ENCODE measurements around the gene ZYG11A.
"Not testable (repeated sequence)": the region's sequence is repeated elsewhere in the genome, so short reads cannot be mapped to it uniquely, and the experiment has no call there.

ZYG11A gene

GRCh38 chr1:52842643-52843310 is at the start of gene ZYG11A:
Gene ZYG11A (plus strand): TSS chr1:52842760. CDS start chr1:52842884, 124 bp downstream.
- DNase-seq = peak in 3 of 51 donors; percentile 3 to 17 (median 3)

DNA sequence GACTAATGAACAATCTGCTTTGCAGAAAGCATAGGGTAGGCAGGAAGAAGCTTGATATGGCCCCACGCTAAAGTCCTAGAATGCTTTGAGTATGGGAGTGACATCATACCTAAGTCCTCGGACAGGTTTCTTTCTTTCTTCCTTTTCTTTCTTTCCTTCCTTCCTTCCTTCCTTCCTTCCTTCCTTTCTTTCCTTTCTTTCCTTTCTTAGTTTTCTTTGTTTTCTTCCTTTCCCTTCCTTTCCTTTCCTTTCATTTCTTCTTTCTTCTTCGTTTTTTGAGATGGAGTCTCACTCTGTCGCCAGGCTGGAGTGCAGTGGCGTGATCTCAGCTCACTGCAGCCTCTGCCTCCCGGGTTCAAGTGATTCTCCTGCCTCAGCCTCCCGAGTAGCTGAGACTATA is 48.8 kb upstream of the ZYG11A start:
- DNase-seq = not testable (repeated sequence)

GRCh38 chr1:52795464-52795863 is 47.1 kb upstream of the ZYG11A start:
- no peak for DNase-seq

GRCh38 chr1:52798331-52798730 is 44.2 kb upstream of the ZYG11A start:
- DNase-seq = no peak

DNA sequence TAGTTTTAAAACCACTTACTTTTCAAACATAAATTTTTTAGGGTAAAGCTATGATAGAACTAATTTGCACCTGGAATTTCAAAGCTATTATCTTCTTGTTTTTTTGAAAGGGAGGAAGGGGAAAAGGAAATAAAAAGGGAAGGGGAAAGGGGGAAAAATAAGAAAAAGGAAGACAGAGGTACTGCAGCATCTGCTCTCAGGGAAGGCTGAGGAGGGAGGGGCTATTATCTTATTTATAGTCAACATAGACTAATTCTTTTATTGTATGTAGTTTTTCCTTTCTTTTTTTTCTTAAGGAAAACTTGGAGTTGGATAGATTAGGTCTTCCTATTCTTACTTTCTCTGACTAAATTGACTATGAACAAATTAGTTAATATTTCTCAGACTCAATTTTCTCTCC is 41.5 kb upstream of the ZYG11A start:
- no peak for DNase-seq

DNA sequence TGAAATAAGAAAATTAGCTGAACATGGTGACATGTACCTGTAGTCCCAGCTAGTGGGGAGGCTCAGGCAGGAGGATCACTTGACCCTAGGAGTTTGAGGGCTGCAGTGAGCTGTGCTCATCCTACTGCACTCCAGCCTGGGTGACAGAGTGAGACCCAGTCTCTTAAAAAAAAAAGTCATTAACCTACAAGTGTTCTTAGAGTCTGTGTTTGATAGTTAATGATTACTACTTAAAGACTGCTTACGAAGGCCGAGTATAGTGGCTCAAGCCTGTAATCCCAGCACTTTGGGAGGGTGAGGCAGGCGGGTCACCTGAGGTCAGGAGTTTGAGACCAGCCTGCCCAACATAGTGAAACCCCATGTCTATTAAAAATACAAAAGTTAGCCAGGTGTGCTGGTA is 38.5 kb upstream of the ZYG11A start:
- not testable (repeated sequence) for DNase-seq

GRCh38 chr1:52814465-52814864 is 28.1 kb upstream of the ZYG11A start:
- no peak for DNase-seq

DNA sequence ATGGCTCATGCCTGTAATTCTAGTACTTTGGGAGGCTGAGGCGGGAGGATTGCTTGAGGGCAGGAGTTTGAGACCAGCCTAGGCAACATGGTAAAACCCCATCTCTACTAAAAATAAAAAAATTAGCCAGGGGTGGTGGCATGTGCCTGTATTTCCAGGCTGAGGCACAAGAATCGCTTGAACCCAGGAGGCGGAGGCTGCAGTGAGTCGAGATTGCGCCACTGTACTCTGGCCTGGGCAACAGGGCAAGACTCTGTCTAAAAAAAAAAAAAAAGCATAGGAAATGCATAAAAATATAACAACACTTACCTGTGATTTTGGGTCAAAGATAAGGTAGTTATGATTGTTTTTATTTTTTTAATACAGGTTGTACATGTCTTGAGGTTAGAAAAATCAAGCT is 21.7 kb upstream of the ZYG11A start:
- not testable (repeated sequence) for DNase-seq

- no peak for DNase-seq
Measured at GRCh38 chr1:52825868-52826267, 16.7 kb upstream of the ZYG11A start.

DNA sequence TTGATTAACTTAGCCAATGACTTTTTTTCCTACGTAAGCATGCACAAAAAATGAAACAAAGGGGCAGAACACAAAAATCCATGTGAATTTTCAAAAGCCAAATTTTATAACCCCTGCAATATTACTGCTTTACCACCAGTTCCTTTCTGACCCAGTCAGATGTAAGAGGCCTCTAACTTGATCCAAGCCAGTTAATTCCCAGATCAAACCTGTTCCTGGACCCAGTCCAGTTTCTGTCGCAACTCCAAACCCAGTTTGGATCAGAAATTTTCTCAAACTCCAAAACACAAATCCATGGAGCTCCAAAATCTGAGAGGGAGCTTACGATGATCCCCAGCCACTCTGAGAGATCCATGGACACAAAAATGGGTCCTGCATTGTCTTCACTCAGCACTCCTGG is 7.8 kb upstream of the ZYG11A start:
- DNase-seq = no peak

DNA sequence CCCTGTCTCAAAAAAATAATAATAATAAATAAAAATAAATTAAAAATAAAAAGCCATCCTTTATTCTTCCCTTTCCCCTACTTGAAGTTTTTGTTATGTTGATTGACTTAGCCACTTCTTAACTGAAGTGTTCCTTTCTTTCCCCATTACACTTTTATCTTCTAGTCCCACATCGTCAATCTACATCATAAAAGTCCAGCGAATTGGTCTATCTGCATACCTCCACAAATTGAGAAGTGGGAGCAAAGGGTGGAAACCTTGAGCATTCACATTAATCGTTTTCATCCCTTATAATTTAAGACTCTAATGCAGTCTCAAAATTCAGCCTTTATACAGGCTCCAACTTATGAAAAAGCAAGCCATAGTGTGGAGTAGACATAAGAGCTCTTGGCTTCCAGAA is 6.5 kb upstream of the ZYG11A start:
- DNase-seq = no peak

GRCh38 chr1:52839175-52839574 is 3.4 kb upstream of the ZYG11A start:
- DNase-seq = not testable (repeated sequence)

DNA sequence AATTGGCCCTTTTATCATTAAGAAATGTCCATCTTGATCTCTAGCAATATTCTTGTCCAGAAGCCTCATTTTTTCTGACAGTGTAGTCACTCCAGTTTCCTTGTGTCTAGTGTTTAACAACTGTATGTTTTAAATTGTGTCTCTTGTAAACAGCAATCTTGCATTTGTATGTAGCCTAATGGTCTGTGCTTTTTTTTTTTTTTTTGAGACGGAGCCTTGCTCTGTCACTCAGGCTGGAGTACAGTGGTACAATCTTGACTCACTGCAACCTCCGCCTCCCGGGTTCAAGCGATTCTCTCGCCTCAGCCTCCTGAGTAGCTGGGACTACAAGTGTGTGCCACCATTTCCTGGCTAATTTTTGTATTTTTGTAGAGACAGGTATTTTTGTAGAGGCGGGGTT is 2.6 kb downstream of the ZYG11A start:
- DNase-seq = not testable (repeated sequence)

DNA sequence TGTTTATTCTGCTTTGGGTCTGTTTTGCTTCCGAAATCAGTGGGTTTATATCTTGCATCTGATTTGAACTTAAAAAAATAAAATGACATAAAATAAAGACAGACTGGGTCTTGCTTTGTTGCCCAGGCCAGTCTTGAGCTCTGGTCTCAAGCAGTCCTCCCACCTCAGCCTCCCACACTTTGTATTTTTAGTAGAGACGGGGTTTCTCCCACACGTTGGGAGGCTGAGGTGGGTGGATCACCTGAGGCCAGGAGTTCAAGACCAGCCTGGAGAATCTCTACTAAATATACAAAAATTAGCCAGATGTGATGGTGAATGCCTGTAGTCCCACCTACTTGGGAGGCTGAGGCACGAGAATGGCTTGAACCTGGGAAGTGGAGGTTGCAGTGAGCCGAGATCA is 5.9 kb downstream of the ZYG11A start:
- DNase-seq = no peak

- DNase-seq = no peak
Measured at GRCh38 chr1:52850951-52851350, 8.4 kb downstream of the ZYG11A start.

GRCh38 chr1:52852854-52853253 is 10.3 kb downstream of the ZYG11A start:
- DNase-seq = no peak

DNA sequence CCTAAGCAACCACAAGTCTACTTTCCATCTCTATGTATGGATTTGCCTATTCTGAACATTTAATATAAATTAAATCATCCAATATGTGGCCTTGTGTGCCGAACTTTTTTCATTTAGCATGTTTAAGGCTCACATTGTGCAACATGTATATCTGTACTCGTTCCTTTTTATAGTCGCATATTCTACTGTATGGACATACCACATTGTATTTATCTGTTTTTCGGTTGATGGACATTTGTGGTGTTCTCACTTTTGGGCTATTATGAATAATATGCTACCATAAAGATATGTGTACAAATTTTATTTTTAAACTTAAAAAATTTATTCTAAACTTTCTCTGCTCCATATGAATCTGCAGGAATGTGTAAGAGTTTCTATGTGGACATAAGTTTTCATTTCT is 13.0 kb downstream of the ZYG11A start:
- no peak for DNase-seq

DNA sequence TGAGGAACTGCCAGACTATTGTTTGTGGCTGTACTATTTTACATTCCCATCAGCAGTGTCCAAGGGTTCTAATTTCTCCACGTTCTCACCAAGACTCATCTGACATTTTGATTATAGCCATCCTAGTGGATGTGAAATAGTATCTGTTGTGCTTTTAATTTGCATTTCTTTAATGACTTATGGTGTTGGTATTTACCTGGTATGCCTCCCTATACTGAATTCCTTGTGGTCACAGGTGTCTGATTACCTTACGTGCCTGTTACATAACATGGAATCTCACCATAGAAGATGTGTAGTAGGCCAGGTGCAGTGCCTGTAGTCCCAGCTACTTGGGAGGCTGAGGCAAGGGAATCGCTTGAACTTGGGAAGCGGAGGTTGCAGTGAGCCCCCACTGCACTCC is 13.5 kb downstream of the ZYG11A start:
- no peak for DNase-seq

DNA sequence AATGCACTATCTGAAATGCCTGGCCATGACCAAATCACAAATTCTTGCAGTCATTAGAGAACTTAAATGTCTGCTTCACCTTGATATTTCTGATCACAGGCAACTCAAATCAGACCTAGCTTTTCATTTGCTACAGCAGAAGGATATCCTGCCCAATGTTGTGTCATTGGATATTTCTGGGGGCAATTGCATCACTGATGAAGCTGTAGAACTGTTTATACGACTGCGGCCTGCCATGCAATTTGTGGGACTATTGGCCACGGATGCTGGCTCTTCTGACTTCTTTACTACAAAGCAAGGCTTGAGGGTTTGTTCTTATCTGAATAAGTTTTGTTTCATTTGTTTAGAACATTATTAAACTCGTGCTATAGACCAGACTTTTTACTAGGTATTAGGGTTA is 14.9 kb downstream of the ZYG11A start:
- no peak for DNase-seq

GRCh38 chr1:52862666-52863458 is 20.3 kb downstream of the ZYG11A start:
- no peak for DNase-seq

- DNase-seq = no peak
Measured at GRCh38 chr1:52867087-52867863, 24.7 kb downstream of the ZYG11A start.

DNA sequence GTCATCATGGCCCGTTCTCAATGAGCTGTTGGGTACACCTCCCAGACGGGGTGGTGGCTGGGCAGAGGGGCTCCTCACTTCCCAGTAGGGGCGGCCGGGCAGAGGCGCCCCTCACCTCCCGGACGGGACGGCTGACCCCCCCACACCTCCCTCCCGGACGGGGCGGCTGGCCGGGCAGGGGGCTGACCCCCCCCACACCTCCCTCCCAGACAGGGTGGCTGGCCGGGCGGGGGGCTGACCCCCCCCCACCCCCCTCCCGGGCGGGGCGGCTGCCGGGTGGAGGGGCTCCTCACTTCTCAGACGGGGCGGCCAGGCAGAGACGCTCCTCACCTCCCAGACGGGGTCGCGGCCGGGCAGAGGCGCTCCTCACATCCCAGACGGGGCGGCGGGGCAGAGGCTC is 27.2 kb downstream of the ZYG11A start:
- not testable (repeated sequence) for DNase-seq
